CD4-positive, alpha-beta T cell treated with Interleukin-17A for 1 hour (primary cell): ENCODE data around the gene CTIF.
A peak's percentile ranks its signal among the peaks of the same experiment; 100 is the strongest.

Experiments used
- DNase-seq: peaks from one replicate; pipeline ENCODE4 v3.0.0-alpha.2; 2020

CTIF gene

GRCh38 chr18:48841381-48842258, 302.8 kb downstream of the CTIF start:
- DNase-seq, result no peak

DNA sequence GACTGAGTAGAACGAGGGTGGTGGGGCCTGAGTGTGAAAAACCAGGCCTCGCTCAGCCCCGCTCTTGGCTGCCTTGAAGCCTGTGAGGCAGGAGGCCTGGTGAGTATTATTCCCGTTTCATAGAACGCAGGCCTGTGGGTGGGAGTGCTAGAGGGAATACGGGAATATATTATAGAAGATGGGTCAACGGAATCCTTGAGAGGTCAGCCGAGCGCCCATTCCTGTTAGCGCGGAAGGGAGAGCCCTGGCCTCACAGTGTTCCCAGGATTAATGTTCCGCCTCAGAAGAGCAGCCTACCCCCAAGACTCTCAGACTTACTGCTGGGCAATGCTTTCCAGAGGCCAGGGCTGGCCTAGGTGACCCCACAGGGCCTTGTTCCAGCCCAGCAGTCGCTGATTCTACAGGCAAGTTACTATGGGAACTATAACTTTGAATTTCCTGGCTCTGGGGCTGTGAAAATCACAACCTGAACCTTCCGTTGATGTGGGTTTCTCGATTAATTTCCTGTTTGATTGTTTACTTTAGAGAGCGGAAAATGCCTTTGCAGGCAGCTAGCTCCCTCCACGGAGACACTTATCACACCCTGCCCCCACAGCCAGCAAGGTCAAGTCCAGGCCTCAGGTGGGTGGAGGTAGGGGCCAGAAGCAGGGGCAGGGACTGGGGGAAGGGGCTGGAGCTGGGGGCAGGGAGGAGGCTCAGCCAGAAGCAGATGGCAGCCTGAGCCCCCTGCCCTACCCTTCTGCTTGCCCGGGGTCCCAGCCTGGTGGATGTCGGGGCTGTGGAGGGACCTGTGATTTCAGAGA, 303.6 kb downstream of the CTIF start:
- peak; percentile 86 for DNase-seq

- no peak for DNase-seq
Observed at GRCh38 chr18:48843162-48843561, 304.3 kb downstream of the CTIF start.

DNA sequence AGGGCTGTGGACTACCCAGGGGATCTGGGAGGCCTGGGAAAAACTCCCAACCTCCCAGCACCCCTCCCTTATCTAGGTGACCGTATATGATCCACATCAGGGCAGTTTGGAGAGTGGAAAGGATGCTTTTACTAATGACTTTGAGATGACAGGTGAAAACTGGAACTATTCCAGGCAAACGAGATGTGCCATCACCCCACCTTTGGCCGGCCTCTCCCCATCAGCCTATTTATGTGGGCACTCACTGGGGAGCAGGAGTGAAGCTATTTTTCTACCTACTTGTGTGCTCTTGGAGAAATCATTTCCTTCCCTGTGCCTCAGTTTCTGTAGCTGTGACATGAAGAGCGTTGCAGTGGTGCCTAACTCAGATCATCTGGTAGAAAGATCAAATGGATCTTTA, 304.8 kb downstream of the CTIF start:
- no peak for DNase-seq

- DNase-seq, result no peak
Observed at GRCh38 chr18:48844271-48844670, 305.4 kb downstream of the CTIF start.

DNA sequence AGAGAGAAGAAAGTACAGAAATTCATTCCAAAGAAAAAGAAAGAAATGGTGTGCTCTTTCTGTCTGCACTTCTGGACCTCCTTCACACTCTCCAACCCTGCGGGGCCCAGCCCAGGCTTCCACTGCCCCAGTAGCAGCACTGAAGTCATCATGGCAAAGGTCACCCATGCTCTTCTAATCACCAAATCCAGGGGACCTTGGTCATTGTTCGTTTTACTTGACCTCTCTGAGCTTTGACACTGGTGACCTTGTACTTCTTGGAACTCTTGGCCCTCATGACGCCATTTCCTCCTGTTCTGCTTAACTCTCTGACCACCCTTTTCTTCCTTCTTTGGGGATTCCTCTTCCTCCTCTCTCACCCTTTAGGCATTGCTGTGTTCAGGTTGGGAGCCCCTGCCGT, 306.3 kb downstream of the CTIF start:
- no peak for DNase-seq

- DNase-seq, result no peak
Observed at GRCh38 chr18:48846423-48846932, 307.6 kb downstream of the CTIF start.

DNA sequence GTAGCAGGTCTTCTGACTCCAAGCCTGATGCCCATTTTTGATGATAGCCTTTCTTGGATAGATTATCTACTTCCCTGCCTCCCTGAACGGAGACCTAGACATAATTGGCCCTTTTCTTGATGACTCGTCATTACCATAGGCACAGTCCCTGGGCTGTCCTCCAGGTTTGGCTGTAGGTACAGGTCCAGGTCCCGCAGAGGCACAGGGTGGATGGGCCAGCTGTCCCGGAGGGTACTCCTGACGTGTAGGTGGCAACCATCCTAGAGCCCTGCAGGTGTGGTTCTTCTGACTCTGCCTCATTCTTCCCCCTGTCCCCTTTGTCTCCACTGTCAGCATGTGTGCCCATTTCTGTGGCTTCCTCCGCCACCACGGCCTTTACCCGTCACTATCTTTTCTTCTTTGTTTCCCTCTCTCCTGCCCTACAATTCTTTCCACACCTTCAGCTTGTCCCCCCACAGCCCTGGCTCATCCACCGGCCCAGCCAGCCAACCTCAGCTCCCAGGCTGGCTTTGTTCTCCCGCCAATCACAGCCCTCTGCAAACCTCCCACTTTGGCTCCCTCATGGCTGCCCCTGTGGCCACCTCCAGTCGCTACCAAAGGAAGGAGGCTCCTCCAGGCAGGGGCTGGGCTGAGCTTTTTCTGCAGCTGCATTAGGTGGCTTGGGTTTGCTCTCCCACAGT, 309.1 kb downstream of the CTIF start:
- DNase-seq, result no peak

DNA sequence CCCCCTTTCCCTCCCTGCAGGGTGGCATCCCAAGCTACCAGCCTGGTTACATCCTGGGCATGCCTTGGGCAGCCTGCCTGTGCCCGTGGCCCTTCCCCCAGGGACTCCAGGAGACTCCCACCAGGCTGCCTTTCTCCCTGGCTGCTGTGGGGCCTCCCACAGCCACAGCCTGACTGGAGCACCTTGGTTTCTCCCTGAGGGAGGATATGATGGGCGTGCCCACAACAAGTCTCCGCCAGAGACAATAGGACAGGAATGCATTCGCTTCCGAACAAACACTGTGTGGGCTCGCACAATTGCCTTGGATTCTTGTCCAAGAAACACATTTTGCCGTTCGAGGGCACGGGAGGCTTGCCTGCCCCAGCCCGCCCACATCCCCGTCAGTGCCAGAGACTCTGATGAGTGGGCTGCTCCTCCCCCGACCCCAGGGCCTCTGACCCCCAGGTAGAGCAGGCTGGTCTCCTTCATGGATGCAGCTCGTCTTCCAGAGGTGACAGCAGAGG, 309.9 kb downstream of the CTIF start:
- no peak for DNase-seq

DNA sequence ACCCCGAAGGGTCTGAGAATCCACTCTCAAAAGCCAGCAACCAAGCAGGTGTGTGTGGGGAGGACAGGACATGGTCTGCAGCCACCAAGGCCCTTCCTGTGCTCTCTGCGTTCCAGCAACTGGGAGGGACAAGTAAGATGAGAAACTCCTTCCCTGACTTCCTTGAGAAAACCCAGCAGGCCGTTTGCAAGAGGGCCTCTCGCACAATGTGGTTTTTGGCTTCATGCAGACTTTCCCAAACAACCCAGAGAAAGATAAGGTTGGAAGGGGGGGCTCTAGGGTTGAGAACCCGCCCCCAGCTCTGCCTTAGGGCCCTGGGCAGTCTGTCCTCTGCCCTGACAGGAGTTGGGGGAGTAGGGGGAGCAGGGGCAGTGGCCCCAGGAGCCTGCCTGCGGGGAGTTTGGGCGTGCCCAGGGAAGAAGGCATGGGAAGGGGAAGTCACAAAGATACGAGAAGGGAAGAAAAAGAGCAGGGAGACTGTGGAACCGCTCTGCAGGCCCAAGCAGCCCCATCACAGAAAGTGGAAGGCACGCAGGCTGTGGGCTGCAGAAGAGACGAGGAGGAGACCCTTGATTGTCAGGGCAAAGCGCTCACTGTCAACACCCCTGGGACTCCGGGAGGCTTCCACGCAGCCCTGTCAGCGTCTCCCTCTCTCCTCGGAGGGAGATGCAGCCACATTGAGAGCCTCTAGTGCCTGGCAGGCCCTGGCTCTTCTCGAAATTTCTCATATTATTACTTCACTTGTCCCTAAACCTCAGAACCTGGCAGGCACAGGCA, 312.2 kb downstream of the CTIF start:
- DNase-seq, result no peak

DNA sequence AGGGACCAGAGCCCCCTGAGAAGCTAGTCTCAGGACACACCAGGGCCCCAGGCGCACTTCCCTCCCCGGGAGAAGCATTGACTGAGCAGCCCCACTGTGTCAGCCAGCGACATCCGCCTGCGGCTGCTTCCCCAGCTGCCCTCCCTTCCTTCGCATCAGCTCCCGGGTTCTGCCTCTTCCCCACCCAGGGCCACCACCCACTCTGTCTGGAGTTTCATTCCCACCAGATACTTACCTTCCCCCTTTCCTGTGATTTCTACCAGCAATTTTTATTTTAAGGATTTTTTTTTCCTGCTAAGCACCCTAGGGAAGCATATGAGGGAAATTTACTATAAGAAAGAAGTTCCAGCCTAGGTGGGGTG, 312.7 kb downstream of the CTIF start:
- no peak for DNase-seq

DNA sequence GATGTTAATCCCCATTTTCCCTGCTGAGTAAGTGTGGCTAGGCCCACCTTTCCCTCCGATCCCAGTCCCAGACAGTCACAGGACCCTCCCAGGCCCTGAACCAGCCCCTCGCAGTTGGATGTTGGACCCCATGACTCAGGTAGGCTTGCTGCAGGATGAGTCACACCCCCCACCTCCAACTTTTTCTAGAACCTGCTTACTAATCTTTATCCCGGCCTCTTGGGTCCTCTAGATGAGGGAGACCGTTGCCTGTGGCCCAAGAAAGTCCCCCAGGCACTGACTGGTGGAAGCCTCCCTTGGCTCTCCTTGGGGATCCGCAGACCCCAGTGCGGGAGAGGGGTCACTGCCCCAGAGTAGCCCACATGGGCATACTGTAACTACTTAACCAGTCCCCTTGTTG, 313.5 kb downstream of the CTIF start:
- DNase-seq, result no peak

GRCh38 chr18:48852794-48853193, 314.0 kb downstream of the CTIF start:
- no peak for DNase-seq

DNA sequence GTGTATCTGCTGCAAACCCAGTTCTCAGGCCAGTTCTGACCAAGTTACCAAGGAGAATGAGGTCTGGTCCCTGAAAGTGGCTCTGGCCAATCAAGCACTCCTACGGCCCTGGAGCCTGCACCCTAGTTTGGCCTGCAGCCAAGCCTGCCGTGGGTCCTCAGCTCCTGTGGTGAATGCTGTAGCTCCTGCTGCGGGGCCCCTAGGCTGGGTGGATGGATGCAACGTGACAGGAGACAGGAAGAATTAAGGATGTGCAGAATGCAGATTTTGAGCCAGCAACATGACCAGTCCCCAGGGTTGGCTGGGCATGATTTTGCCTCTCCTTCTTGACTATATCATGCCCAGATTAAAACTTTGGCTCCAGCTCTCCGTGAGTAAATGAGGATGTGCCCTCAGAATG, 314.8 kb downstream of the CTIF start:
- DNase-seq, result no peak

DNA sequence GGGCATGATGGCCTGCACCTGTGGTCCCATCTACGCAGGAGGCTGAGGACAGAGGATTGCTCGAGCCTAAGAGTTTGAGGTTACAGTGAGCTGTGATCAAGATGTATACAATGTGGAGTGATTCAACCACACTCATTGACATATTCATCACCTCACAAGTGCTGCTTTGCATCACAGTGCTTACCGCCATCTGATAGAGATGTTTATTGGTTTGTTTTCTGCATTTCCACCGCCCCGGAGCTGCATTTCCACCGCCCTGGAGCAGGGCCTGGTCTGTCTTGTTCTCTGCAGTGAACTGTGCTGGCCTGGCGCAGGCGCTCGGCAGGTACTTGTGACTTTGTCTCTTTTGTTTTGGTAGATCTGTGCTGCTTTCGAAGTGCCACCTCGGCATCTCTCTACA, 315.9 kb downstream of the CTIF start:
- no peak for DNase-seq

- no peak for DNase-seq
Observed at GRCh38 chr18:48855422-48856377, 316.9 kb downstream of the CTIF start.

- no peak for DNase-seq
Observed at GRCh38 chr18:48857023-48857694, 318.3 kb downstream of the CTIF start.

DNA sequence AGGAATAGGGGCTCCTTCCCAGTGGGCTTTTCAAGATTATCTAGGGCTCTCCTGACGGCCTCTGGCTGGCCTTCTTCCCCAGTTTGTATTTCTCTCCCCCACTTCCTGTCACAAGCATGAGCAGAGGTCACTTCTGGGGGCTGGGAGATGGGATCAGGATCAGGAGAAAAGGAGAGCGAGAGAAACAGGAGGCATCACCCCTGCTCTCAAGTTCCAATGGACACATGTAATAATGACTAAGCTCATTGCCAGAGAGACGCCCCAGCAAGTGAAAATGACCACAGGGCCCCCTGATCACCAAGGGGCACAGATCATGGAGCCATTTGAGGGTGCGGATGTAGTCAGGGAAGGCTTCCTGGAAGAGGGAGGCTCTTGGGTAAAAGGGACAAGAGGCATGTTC, 319.8 kb downstream of the CTIF start:
- DNase-seq, result no peak

- no peak for DNase-seq
Observed at GRCh38 chr18:48859311-48860268, 320.8 kb downstream of the CTIF start.
